Activated CD4-positive, alpha-beta T cell treated with anti-CD3 and anti-CD28 coated beads for 36 hours (primary cell): ENCODE data around the gene HDAC6. TPM values are rescaled to one million over a fixed set of nuclear protein-coding genes. Genes with fewer than 3 reads are reported as not detected.

Source experiments
- ATAC-seq: fragments of 200-7000 bp; cut with Tn5 transposase; one replicate; pipeline ENCODE4 v1.10.0; 2021; ENCODE audit warnings: mild to moderate bottlenecking, moderate library complexity
- CTCF ChIA-PET: fragments of 350-600 bp; sonication (Branson Sonifier 250); formaldehyde crosslinking; loops from one replicate; lab custom pipeline; 2021; ENCODE audit warnings: antibody characterized with exemption; lab: Charles Lee
- POLR2A ChIA-PET: fragments of 350-600 bp; sonication (Branson Sonifier 250); formaldehyde crosslinking; loops from one replicate; lab custom pipeline; 2021; ENCODE audit warnings: antibody characterized with exemption, inconsistent platforms; lab: Charles Lee
- DNase-seq: peaks from one replicate; pipeline ENCODE4 v3.0.0-alpha.2; 2020
- H3K27ac Mint-ChIP-seq: one replicate; pipeline ENCODE4 v1.8.0; 2021; ENCODE audit warnings: mixed read lengths
- H3K27me3 Mint-ChIP-seq: one replicate; pipeline ENCODE4 v1.8.0; 2021; ENCODE audit warnings: mixed read lengths
- H3K36me3 Mint-ChIP-seq: one replicate; pipeline ENCODE4 v1.8.0; 2021; ENCODE audit warnings: low read depth, mixed read lengths
- H3K4me1 Mint-ChIP-seq: one replicate; pipeline ENCODE4 v1.8.0; 2021; ENCODE audit warnings: mixed read lengths
- H3K4me3 Mint-ChIP-seq: one replicate; pipeline ENCODE4 v1.8.0; 2021; ENCODE audit warnings: mild to moderate bottlenecking, moderate library complexity, mixed read lengths
- H3K9me3 Mint-ChIP-seq: one replicate; pipeline ENCODE4 v1.8.0; 2021; ENCODE audit warnings: low read depth, mixed read lengths
- intact Hi-C, 2 experiments: fragments of 100-400 bp; cut with DNase I in 1 of 2; cut with micrococcal nuclease in 1 of 2; formaldehyde crosslinking; loops; one replicate each; pipeline versions ENCODE4 v1.14.2 to v1.15.1; 2022 to 2024; cut with DNase I, micrococcal nuclease
- total RNA-seq, 2 experiments: library from RNA; stranded (reverse); gene quantifications; one replicate each; pipeline ENCODE4 v1.2.3, GENCODE V29; 2021

HDAC6 gene
- total RNA-seq, 2 experiments from 2014 or later: 59.2 to 69.7 TPM

DNA sequence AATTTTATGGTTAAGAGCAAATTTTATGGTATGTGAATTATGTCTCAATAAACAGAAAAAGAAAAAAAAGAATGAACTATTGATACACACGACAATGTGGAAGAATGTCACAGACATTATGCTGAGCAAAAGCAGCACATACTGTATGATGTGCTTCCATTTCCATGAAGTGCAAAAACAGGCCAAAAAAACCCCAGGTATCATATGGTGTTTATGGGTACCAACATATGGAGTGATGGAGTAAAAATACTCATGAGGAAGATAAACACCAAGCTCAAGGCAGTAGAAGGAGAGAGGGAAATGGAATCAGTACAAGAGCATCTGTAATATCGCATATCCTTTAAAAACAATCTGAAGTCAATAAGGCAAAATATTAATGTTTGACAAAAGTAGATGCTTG is 19.7 kb upstream of the HDAC6 start:
- Mint-ChIP-seq H3K9me3 (no peaks in the 10 kb centered on the region), H3K4me3 (no peak overlapping the region), H3K4me1 (no peaks in the 10 kb centered on the region), H3K27ac (no peak overlapping the region), H3K27me3 (peaks cover 3% of the 10 kb centered on the region), H3K36me3 (no peaks in the 10 kb centered on the region)
- ATAC-seq: no peak
- DNase-seq: no peak
- ChIA-PET CTCF (no interaction called here), POLR2A (no interaction called here)
- intact Hi-C loops: no loop called here

DNA sequence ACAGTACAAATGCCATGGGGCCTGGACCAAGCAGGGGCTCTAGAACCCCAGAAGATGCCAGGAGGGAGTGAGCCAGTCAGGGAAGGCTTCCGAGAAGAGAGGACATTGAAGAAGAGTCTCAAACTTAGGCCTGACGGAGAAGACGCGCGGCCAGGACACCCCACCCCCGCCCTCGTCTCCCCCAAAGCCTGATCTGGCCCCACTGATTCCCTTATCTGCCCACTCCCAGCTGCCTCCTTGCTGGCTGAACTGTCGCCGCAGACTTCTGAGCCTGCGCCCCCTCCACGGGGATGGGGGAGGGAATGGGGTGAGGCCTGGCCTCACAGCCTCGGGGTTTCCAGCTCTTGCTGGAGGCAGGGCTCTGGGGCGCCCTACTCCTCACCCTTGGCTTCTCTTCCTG is 19.1 kb upstream of the HDAC6 start:
- DNase-seq (no peak), ATAC-seq (no peak)
- H3K36me3 Mint-ChIP-seq: no peaks in the 10 kb centered on the region
- POLR2A ChIA-PET: no interaction called here
- no peaks in the 10 kb centered on the region for H3K9me3 Mint-ChIP-seq
- no peak overlapping the region for H3K27ac Mint-ChIP-seq
- H3K27me3 Mint-ChIP-seq: peaks cover 5% of the 10 kb centered on the region
- CTCF ChIA-PET: no interaction called here
- no peak overlapping the region for H3K4me3 Mint-ChIP-seq
- intact Hi-C loops: no loop called here
- no peaks in the 10 kb centered on the region for H3K4me1 Mint-ChIP-seq

DNA sequence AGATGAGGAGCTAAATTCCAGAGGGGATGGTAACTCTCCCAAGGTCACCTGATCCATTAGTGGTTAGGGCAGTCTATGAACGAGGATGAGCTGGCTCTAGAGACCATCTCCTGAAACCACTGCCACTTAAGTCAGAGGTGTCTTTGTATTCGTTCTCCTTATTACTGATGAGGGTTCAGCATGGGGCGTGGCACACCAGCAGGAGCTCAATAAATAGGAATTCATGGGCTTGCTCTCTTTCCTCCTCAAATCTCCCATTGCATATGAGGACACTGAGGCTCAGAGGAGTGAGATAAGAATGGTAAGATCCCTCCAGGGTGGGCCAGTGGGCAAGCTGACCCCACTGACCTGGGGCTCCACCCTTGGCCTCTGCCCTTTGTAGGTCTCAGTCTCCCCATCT is 17.1 kb upstream of the HDAC6 start:
- peaks cover 7% of the 10 kb centered on the region for H3K27me3 Mint-ChIP-seq
- DNase-seq (no peak), ATAC-seq (no peak)
- no peaks in the 10 kb centered on the region for H3K9me3 Mint-ChIP-seq
- no peak overlapping the region for H3K4me3 Mint-ChIP-seq
- H3K27ac Mint-ChIP-seq: no peak overlapping the region
- peaks cover 6% of the 10 kb centered on the region for H3K4me1 Mint-ChIP-seq
- CTCF ChIA-PET: interaction anchor here (0.6 kb wide), 1 partner anchor 68 kb away, joined by 3 read pairs; no protein-coding TSS in a partner anchor
- intact Hi-C loops: no loop called here
- POLR2A ChIA-PET: no interaction called here
- no peaks in the 10 kb centered on the region for H3K36me3 Mint-ChIP-seq

DNA sequence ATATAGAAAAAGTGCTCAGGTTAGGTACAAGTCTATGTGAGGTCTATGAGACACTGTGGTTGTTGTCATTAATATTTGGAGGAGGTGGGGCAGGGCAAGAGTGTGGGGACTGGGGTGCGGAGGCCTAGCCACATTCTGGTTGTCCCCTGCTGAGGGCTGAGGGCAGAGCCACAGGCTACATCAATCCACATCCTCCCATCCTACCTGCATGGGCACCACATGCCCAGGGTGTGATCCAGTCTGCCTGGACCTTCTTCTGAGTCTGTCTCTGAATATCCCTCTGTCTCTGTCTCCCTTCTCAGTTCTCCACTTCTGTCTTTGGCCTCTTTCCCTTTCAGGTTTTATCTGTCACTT is 16.7 kb upstream of the HDAC6 start:
- no peak for ATAC-seq
- H3K4me3 Mint-ChIP-seq: no peak overlapping the region
- intact Hi-C loops: no loop called here
- ChIA-PET POLR2A (no interaction called here), CTCF (interaction anchor here (0.6 kb wide), 1 partner anchor 68 kb away, joined by 3 read pairs; no protein-coding TSS in a partner anchor)
- H3K27ac Mint-ChIP-seq: no peak overlapping the region
- peaks cover 7% of the 10 kb centered on the region for H3K27me3 Mint-ChIP-seq
- DNase-seq: no peak
- peaks cover 8% of the 10 kb centered on the region for H3K4me1 Mint-ChIP-seq
- no peaks in the 10 kb centered on the region for H3K36me3 Mint-ChIP-seq
- H3K9me3 Mint-ChIP-seq: no peaks in the 10 kb centered on the region

DNA sequence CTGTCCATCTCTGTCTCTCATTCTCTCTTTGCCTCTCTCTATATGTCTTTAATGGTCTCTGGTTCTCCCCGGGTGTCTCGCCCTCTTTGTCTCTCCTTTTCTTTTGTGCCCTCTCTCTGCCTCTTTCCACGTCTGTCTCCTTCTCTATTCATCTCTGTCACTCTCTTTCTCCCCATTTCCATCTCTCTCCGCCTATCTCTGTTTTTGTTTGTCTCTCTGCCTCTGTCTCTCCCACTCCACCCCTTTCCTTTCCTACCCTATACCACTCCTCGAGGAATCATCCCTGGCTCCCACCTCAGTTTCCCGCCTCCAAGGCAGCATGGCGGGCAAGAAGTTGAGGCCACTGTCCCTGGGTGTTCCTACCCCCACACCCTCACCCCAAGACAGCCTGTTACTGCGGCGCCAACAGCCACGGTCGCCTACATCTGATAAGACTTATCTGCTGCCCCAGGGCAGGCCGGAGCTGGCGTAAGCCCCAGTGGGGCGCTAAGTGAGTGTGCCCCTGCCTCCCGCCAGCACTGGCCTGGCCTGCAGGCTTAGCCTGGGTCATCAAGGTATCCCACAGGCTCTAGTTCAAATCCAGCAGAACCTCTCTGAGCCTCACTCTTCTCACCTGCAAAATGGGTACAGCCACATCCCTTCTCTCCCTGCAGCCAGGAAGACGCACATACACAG is 16.2 kb upstream of the HDAC6 start:
- CTCF ChIA-PET: no interaction called here
- H3K36me3 Mint-ChIP-seq: no peaks in the 10 kb centered on the region
- POLR2A ChIA-PET: no interaction called here
- no peaks in the 10 kb centered on the region for H3K9me3 Mint-ChIP-seq
- H3K27me3 Mint-ChIP-seq: peaks cover 7% of the 10 kb centered on the region
- intact Hi-C loops: no loop called here
- H3K27ac Mint-ChIP-seq: no peak overlapping the region
- ATAC-seq: no peak
- no peak overlapping the region for H3K4me3 Mint-ChIP-seq
- DNase-seq: no peak
- peaks cover 8% of the 10 kb centered on the region for H3K4me1 Mint-ChIP-seq

DNA sequence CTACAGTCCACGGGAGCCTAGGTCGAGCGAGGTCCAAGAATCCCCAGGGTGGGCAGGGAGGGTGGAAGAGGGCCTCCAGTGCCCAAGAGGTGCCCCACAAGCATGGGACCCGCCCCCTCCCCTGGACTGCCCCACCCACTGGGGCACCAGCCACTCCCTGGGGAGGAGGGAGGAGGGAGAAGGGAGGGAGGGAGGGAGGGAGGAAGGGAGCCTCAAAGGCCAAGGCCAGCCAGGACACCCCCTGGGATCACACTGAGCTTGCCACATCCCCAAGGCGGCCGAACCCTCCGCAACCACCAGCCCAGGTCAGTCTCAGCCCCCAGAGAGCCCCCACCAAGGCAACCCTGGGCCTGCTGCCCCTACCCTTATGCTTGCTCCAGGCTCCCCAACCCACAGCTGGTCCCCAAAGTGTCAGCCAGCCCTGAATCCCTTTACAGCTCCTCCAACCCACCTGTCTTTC is 15.5 kb upstream of the HDAC6 start, which contains the start of gene GATA1:
Gene GATA1, plus strand, starts transcription at position 250 of the 460 bp plus-strand sequence. CDS start 4,520 bp downstream, outside the sequence.
- POLR2A ChIA-PET: no interaction called here
- DNase-seq (no peak), ATAC-seq (no peak)

DNA sequence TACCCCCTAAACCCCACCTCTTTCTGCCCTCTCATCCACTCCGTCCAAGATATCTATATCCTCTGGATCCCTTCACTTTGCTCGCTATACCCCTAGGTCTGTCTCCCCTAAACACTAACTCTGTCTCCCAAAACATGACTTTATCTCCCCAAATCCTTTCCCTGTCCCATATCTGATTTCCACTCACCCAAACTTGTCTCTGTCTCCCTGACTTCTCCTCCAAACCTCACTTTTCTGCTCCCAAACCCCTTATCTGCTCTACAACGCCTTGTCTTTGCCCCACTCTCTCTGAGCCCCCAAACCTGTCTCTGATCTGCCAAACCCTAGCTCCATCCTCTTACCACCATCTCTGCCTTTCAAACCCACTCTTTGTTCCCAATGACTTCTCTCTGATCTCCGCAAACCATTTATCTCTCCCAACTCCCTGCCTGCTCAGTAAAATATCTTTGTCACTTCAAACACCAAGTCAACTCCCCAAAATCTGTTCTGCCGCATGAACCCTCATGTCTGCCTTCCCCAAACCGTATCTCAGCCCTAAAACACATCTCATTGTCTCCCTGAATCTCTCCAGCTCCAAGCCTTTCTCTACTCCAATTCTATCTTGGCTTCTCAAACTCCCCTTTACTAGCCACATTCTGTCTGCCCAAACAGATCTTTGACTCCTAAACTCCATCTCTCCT is 14.9 kb upstream of the HDAC6 start:
- POLR2A ChIA-PET: no interaction called here
- no peaks in the 10 kb centered on the region for H3K36me3 Mint-ChIP-seq
- ATAC-seq: no peak

More for the DNA sequence above, 15.5 kb upstream of the HDAC6 start, which contains the start of gene GATA1:
- H3K36me3 Mint-ChIP-seq: no peaks in the 10 kb centered on the region
- peaks cover 7% of the 10 kb centered on the region for H3K27me3 Mint-ChIP-seq
- intact Hi-C loops: no loop called here
- no peak within 1 kb of the TSS for H3K4me3 Mint-ChIP-seq
- peaks cover 8% of the 10 kb centered on the region for H3K4me1 Mint-ChIP-seq
- no peaks in the 10 kb centered on the region for H3K9me3 Mint-ChIP-seq
- CTCF ChIA-PET: no interaction called here
- no peak within 1 kb of the TSS for H3K27ac Mint-ChIP-seq

DNA sequence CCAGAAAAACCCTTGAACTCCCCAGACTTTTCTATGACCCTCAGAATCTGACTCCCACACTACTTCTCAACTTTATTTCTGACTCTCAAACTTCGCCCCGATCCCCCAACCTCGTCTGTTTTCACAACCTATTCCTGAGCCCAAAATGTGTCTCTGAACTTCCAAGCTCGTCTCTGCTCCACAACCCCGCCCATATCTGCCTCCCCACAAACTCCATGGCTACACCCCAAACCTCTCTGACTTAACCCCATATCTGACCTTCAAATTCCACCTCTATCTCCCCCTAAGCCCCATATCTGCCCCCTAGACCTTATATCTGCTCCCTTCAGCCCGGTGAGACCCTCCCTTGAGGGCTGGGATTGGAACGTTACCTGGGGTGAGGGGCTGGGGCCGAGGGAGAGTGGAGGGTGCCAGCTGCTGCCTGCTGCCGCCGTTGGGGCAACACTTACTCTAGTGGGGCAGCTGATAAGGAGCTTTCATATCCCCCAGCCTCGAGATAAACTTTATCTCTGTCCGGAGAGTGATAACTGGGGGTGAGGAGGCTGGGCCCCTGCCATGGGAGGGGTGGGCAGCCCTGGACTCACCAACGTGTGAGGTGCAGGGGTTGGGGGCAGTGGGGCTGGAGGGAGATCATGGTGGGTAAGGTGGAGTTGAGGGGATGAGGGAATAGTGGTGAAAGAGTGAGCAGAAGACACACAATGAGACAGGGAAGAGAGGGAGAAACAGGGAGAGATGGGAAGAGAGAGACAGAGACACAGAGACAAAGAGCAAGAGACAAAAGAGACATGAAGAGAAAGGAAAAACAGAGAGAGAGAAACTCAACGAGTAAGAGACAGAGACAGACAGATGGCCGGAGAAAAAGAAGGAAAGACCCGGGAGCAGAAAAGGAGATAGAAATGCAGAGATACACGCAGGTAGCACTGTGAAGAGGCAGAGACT is 14.1 kb upstream of the HDAC6 start:
- CTCF ChIA-PET: interaction anchor here (0.5 kb wide), 1 partner anchor 103 kb away, joined by 4 read pairs; no protein-coding TSS in a partner anchor
- DNase-seq (no peak), ATAC-seq (no peak)
- Mint-ChIP-seq H3K27ac (no peak overlapping the region), H3K4me1 (peaks cover 8% of the 10 kb centered on the region), H3K36me3 (no peaks in the 10 kb centered on the region), H3K9me3 (no peaks in the 10 kb centered on the region), H3K27me3 (peaks cover 7% of the 10 kb centered on the region), H3K4me3 (no peak overlapping the region)
- intact Hi-C loops: no loop called here
- POLR2A ChIA-PET: no interaction called here

More for the DNA sequence above, 14.9 kb upstream of the HDAC6 start:
- Mint-ChIP-seq H3K27ac (no peak overlapping the region), H3K4me3 (no peak overlapping the region), H3K4me1 (peaks cover 8% of the 10 kb centered on the region), H3K27me3 (peaks cover 7% of the 10 kb centered on the region), H3K9me3 (no peaks in the 10 kb centered on the region)
- CTCF ChIA-PET: no interaction called here
- no peak for DNase-seq
- intact Hi-C loops: no loop called here

DNA sequence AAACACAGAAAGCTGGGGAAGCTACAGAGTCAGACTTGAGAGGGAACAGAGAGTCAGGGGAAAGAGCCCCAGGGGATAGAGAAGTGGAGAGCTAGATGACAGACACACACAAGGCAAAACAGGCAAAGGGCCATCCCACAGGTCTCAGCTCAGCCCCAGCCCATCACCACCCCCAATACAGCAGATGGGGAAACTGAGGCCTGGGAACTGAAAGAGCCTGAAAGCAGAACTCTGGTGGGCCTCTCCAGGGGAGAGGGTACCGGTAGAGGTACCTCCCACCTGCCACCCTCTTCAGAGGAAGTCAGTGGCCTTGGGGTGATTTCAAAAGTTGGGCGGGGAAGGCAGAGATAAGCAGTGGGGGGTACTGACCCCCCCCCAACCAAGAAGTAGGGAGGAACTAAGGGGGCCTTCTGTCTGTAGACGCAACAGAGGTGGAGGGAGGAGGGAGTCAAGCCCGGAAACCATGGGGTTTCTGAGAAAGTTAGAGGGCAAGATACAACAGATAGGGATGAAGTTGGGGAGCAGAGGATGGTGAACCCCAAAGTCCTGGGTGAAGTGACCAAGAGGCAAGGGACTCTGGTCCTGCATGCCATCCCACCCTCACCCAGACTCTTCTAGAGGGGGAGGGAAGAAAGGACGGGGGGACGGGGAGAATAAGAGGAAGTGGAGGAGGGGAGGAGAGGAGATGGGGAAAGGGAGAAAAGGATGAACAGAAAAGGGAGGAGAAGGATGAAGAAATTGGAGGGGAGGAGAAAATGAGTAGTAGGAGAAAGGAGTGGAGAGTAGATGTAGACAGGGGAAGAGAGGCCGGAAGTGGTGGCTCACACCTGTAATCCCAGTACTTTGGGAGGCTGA is 12.3 kb upstream of the HDAC6 start:
- no peak for DNase-seq
- no peak overlapping the region for H3K4me3 Mint-ChIP-seq
- POLR2A ChIA-PET: no interaction called here
- no peaks in the 10 kb centered on the region for H3K9me3 Mint-ChIP-seq
- ATAC-seq: no peak
- no peaks in the 10 kb centered on the region for H3K36me3 Mint-ChIP-seq
- peaks cover 7% of the 10 kb centered on the region for H3K27me3 Mint-ChIP-seq
- intact Hi-C loops: no loop called here
- H3K27ac Mint-ChIP-seq: no peak overlapping the region
- peaks cover 8% of the 10 kb centered on the region for H3K4me1 Mint-ChIP-seq
- CTCF ChIA-PET: no interaction called here

DNA sequence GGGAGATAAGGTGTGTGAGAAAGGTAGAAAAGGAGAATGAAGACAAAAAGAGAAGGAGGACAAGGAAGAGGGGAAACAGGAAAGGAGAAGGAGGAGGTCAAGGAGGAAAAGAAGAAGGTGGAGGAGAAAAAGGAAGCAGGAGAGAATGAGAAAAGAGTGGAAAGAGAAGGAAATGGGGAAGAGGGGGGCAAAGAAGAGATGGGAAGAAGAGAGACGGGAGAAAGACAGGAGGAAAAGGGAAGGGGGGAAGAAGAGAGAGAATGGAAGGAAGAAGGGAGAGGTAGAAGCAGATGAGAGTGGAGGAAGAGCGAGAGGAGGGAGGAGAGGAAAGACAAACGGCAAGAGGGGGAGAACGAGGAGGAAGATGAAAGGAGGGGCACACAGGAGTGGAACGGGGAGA is 11.4 kb upstream of the HDAC6 start:
- intact Hi-C loops: no loop called here
- H3K36me3 Mint-ChIP-seq: no peaks in the 10 kb centered on the region
- ChIA-PET POLR2A (no interaction called here), CTCF (no interaction called here)
- DNase-seq (no peak), ATAC-seq (no peak)
- H3K4me3 Mint-ChIP-seq: no peak overlapping the region
- no peaks in the 10 kb centered on the region for H3K9me3 Mint-ChIP-seq
- H3K27me3 Mint-ChIP-seq: peaks cover 7% of the 10 kb centered on the region
- no peak overlapping the region for H3K27ac Mint-ChIP-seq
- peaks cover 8% of the 10 kb centered on the region for H3K4me1 Mint-ChIP-seq
